ENCODE data around the gene SV2A. TPM values are rescaled to one million over a fixed set of nuclear protein-coding genes. Genes with fewer than 3 reads are reported as not detected.

SV2A gene
- total and polyA plus RNA-seq, 4 donors = 0.94 to 2.4 (median 1.6) TPM

GRCh38 chr1:149884433-149885338 lies 33.0 kb downstream of the SV2A start:
- peaks cover 0 to 26% (median 13%) of the 10 kb centered on the region in 5 donors for H3K4me1 ChIP-seq (ENCODE audit: control insufficient read depth in 5 of 5, insufficient read depth in 5 of 5, low read length in 5 of 5)
- no peaks in the 10 kb centered on the region for H3K27me3 ChIP-seq (ENCODE audit: control insufficient read depth in 3 of 3, insufficient read depth in 3 of 3, low read length in 2 of 3)
- no peaks in the 10 kb centered on the region for H3K9me3 ChIP-seq (ENCODE audit: control insufficient read depth in 4 of 4, insufficient read depth in 3 of 4, low read length in 3 of 4)
- no peak overlapping the region for H3K4me3 ChIP-seq
- H3K27ac ChIP-seq (ENCODE audit: low read depth in 1 of 2, low read length in 1 of 2) = peak overlapping the region; percentile 96
- peak; percentile 57 to 83 (median 75) for DNase-seq
- no peak for ATAC-seq (ENCODE audit: insufficient read depth, low FRiP score)
- 5 to 8% methylated on average over 9 of the region's 9 CpGs for WGBS, 2 donors
- peak overlapping the region; percentile 98 to 100 for H3K9ac ChIP-seq (ENCODE audit: insufficient read depth in 1 of 2, low read length in 2 of 2)
- H3K36me3 ChIP-seq (ENCODE audit: control insufficient read depth in 4 of 4, insufficient read depth in 4 of 4, low read length in 4 of 4) = peaks cover 0 to 5% (median 0%) of the 10 kb centered on the region in 4 donors
- TF ChIP-seq CTCF (IDR thresholded peaks at IDR 0.05; ENCODE audit: control extremely low read depth, extremely low read depth) = no peak

DNA sequence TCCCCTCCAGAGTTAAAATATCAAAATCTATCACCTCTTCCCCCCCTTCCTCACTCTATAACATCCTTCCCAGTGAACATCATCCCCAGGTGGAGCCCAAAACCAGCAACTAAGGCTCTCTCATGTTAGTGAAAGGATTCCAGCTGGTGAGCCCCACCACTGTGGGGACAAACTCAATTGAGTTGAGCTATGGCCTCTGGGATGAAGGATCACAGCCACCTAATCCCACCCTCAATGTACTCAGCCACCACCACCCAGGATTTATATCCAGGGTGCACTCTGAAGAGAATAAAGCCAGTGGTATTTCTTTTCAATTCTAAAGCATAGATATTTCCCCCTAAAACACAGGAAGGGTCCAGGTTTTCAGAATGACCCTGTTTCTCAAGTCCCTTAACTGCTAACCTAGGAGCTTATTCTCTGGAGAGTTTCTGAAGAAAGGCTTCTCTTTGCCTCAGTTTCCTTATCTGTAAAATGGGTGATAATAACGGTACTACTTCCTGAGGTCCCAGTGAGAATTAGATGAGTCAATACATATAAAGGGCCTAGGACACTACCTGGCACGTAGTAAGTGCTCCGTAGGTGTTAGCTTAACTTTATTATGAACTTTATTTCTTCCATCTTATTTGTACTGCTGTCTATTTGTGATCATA lies 33.9 kb downstream of the SV2A start:
- Histone ChIP-seq H3K9me3 (ENCODE audit: control insufficient read depth in 4 of 4, insufficient read depth in 3 of 4, low read length in 3 of 4) (no peaks in the 10 kb centered on the region), H3K27ac (ENCODE audit: low read depth in 1 of 2, low read length in 1 of 2) (no peak overlapping the region), H3K4me1 (ENCODE audit: control insufficient read depth in 5 of 5, insufficient read depth in 5 of 5, low read length in 5 of 5) (peaks cover 0 to 21% (median 11%) of the 10 kb centered on the region in 5 donors), H3K9ac (ENCODE audit: insufficient read depth in 1 of 2, low read length in 2 of 2) (peak overlapping the region in 1 of 2 donors; percentile 100), H3K36me3 (ENCODE audit: control insufficient read depth in 4 of 4, insufficient read depth in 4 of 4, low read length in 4 of 4) (peaks cover 0 to 5% (median 0%) of the 10 kb centered on the region in 4 donors), H3K4me3 (no peak overlapping the region), H3K27me3 (ENCODE audit: control insufficient read depth in 3 of 3, insufficient read depth in 3 of 3, low read length in 2 of 3) (no peaks in the 10 kb centered on the region)
- 86 to 88% methylated on average over 3 of the region's 3 CpGs for WGBS, 2 donors
- ATAC-seq (ENCODE audit: insufficient read depth, low FRiP score) = no peak
- DNase-seq = no peak
- TF ChIP-seq CTCF (IDR thresholded peaks at IDR 0.05; ENCODE audit: control extremely low read depth, extremely low read depth) = no peak

DNA sequence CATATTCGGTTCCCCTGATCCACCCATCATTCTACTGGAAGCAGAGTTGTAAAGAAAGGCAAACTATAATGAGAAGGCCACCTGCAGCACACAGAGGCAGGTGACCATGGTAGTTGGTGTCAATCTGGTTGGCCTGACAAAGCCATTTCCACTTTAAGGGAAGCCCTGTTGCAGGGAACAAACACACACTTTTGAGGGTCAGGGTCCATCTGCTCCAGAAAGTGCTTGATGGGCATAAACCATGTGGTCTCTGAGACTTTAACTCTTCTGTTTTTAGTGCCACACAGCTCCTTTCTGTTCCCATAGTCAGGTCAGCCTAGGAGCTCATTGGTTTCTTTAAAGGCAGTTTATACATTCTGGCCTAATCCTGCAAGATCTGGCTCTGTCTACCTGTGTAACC lies 35.8 kb downstream of the SV2A start:
- Histone ChIP-seq H3K27ac (ENCODE audit: low read depth in 1 of 2, low read length in 1 of 2) (no peak overlapping the region), H3K9ac (ENCODE audit: insufficient read depth in 1 of 2, low read length in 2 of 2) (no peak overlapping the region), H3K4me1 (ENCODE audit: control insufficient read depth in 5 of 5, insufficient read depth in 5 of 5, low read length in 5 of 5) (peaks cover 0 to 18% (median 9%) of the 10 kb centered on the region in 5 donors), H3K36me3 (ENCODE audit: control insufficient read depth in 4 of 4, insufficient read depth in 4 of 4, low read length in 4 of 4) (peaks cover 0 to 5% (median 0%) of the 10 kb centered on the region in 4 donors), H3K9me3 (ENCODE audit: control insufficient read depth in 4 of 4, insufficient read depth in 3 of 4, low read length in 3 of 4) (no peaks in the 10 kb centered on the region), H3K27me3 (ENCODE audit: control insufficient read depth in 3 of 3, insufficient read depth in 3 of 3, low read length in 2 of 3) (no peaks in the 10 kb centered on the region), H3K4me3 (no peak overlapping the region)
- 93 to 100% methylated on average over 1 of the region's 1 CpG for WGBS, 2 donors
- ATAC-seq (ENCODE audit: insufficient read depth, low FRiP score) (no peak), DNase-seq (no peak)
- TF ChIP-seq CTCF (IDR thresholded peaks at IDR 0.05; ENCODE audit: control extremely low read depth, extremely low read depth) = no peak

Data from lung (tissue), 12 donors.